Endothelial cell of umbilical vein (primary cell): ENCODE results near the gene SRM. TPM values are rescaled to one million over a fixed set of nuclear protein-coding genes. Genes with fewer than 3 reads are reported as not detected.
"Not testable (repeated sequence)": the region's sequence is repeated elsewhere in the genome, so short reads cannot be mapped to it uniquely, and the experiment has no call there.

Experiments
- BruUV-seq: library from RNA; stranded (reverse); fragments of 400-500 nt; replicated peaks from 2 replicates; lab custom pipeline; 2021; lab: Mats Ljungman, UMichigan
- CTCF ChIA-PET: fragments of 300-600, 350-600 bp; sonication (Branson Sonifier 250); formaldehyde crosslinking; loops from one replicate; lab custom pipeline; 2021; ENCODE audit warnings: antibody characterized with exemption, inconsistent platforms; lab: Charles Lee
- POLR2A ChIA-PET: fragments of 300-600, 350-600 bp; sonication (Branson Sonifier 250); formaldehyde crosslinking; loops from one replicate; lab custom pipeline; 2021; ENCODE audit warnings: antibody characterized with exemption, inconsistent platforms; lab: Charles Lee
- DNase-seq: peaks from one replicate; pipeline ENCODE4 v3.0.0-alpha.2; 2011; ENCODE audit warnings: low read depth, low spot score
- FAIRE-seq: peaks from 2 replicates; lab custom pipeline; 2011; peaks lifted over from hg19 to GRCh38; lab: Jason Lieb, UNC
- H2AFZ ChIP-seq: 2 replicates; pipeline ENCODE4 v1.6.0; 2012; ENCODE audit warnings: low read depth, low read length, control low read depth, inconsistent platforms
- H3K27ac ChIP-seq: 2 replicates; pipeline ENCODE4 v1.5.1; 2011; ENCODE audit warnings: low read depth, mild to moderate bottlenecking, control low read depth, low read length, moderate library complexity; ENCODE audit not compliant: insufficient read depth
- H3K27me3 ChIP-seq, 2 experiments: 2 replicates each; pipeline versions ENCODE4 v1.6.0 to v1.6.1; 2011; ENCODE audit warnings: low read length in 2 of 2, mixed read lengths in 1 of 2; ENCODE audit not compliant: control insufficient read depth in 2 of 2, insufficient read depth in 2 of 2
- H3K36me3 ChIP-seq, 2 experiments: 2 replicates in 1 of 2; 3 replicates in 1 of 2; pipeline ENCODE4 v1.5.1; 2011; ENCODE audit warnings: low read length in 2 of 2, mild to moderate bottlenecking in 1 of 2, moderate library complexity in 1 of 2; ENCODE audit not compliant: control insufficient read depth in 2 of 2, insufficient read depth in 2 of 2; ENCODE audit errors: extremely low read depth in 1 of 2
- H3K4me1 ChIP-seq: 3 replicates; pipeline ENCODE4 v1.5.1; 2011; ENCODE audit warnings: mild to moderate bottlenecking, low read length; ENCODE audit not compliant: control insufficient read depth, insufficient read depth; ENCODE audit errors: extremely low read depth
- H3K4me2 ChIP-seq: 2 replicates; pipeline ENCODE4 v1.6.1; 2011; ENCODE audit warnings: low read length, control low read depth, mixed read lengths; ENCODE audit not compliant: insufficient read depth
- H3K4me3 ChIP-seq, 3 experiments: fragments of 200-600 bp in 1 of 3; sonication (generic), shearing (Covaris generic) in 1 of 3; replicated peaks in 1 of 3; 2 replicates each; pipeline ENCODE4 v1.5.1; 2011 to 2016; ENCODE audit warnings: control low read depth in 3 of 3, low read length in 3 of 3, mild to moderate bottlenecking in 2 of 3, inconsistent platforms in 1 of 3, low read depth in 1 of 3, moderate library complexity in 1 of 3; ENCODE audit not compliant: insufficient read depth in 1 of 3
- H3K79me2 ChIP-seq: 2 replicates; pipeline ENCODE4 v1.6.0; 2012; ENCODE audit warnings: low read length, inconsistent platforms; ENCODE audit not compliant: control insufficient read depth, insufficient read depth
- H3K9ac ChIP-seq: replicated peaks from 2 replicates; pipeline ENCODE3; 2011; ENCODE audit warnings: low read length, control low read depth; ENCODE audit not compliant: insufficient read depth; ENCODE audit errors: extremely low read depth
- H3K9me1 ChIP-seq: replicated peaks from 3 replicates; pipeline ENCODE4 v1.6.0; 2011; ENCODE audit warnings: mild to moderate bottlenecking, low read length; ENCODE audit not compliant: control insufficient read depth, insufficient read depth; ENCODE audit errors: extremely low read depth
- H3K9me3 ChIP-seq: replicated peaks from 2 replicates; pipeline ENCODE4 v1.5.1; 2012; ENCODE audit warnings: low read length, inconsistent platforms; ENCODE audit not compliant: control insufficient read depth, insufficient read depth
- H4K20me1 ChIP-seq: replicated peaks from 2 replicates; pipeline ENCODE3; 2011; ENCODE audit warnings: mild to moderate bottlenecking, low read length; ENCODE audit not compliant: control insufficient read depth, insufficient read depth; ENCODE audit errors: extremely low read depth
- EZH2 ChIP-seq: IDR thresholded peaks from 2 replicates; pipeline ENCODE4 v1.6.1; 2012; ENCODE audit warnings: borderline replicate concordance, low read depth, mild to moderate bottlenecking, moderate library complexity, low read length, inconsistent platforms; ENCODE audit not compliant: severe bottlenecking
- GATA2 ChIP-seq: IDR thresholded peaks from 2 replicates; pipeline ENCODE4 v1.7.0; 2011; ENCODE audit warnings: low read depth, mild to moderate bottlenecking, moderate library complexity, mixed read lengths, low read length; ENCODE audit not compliant: insufficient read length, insufficient read depth
- JUN ChIP-seq: IDR thresholded peaks from 2 replicates; pipeline ENCODE4 v1.6.1; 2011; ENCODE audit warnings: borderline replicate concordance, low read depth; ENCODE audit not compliant: insufficient read length, insufficient read depth
- dilution Hi-C: fragments of 300-500 bp; cut with MboI; formaldehyde crosslinking; loops from one replicate; pipeline ENCODE4 v1.15.0; 2019; ENCODE audit warnings: low sequenced_read_pairs; ENCODE audit not compliant: extremely low pct_ligation_motif_present
- intact Hi-C: fragments of 100-400 bp; cut with micrococcal nuclease; formaldehyde crosslinking; loops from one replicate; pipeline ENCODE4 v1.10.0; 2022
- polyA plus RNA-seq, 4 experiments: library from polyadenylated mRNA; depleted of rRNA in 3 of 4; stranded (reverse) in 3 of 4; unstranded in 1 of 4; fragments of >200 nt; gene quantifications; 2 replicates each; pipeline versions ENCODE4 v1.2.1 to v1.2.3, GENCODE V29; 2011 to 2012; ENCODE audit warnings: missing spikeins in 1 of 4
- total RNA-seq: library from RNA; stranded (reverse); gene quantifications from 2 replicates; pipeline ENCODE4 v1.2.3, GENCODE V29; 2021

The SRM gene
- total and polyA plus RNA-seq, 2 donors (not counting 3 experiments of a cell fraction or from before 2014, with no cell fraction given): 81.3 to 172 TPM

GRCh38 chr1:11064942-11065341, 5.1 kb upstream of the SRM start:
- peaks cover 5% of the 10 kb centered on the region for H3K79me2 ChIP-seq
- H3K9me3 ChIP-seq: no peaks in the 10 kb centered on the region
- H4K20me1 ChIP-seq: no peaks in the 10 kb centered on the region
- TF ChIP-seq GATA2 (no peak), JUN (no peak), EZH2 (no peak)
- H3K9ac ChIP-seq: no peak overlapping the region
- ChIA-PET POLR2A (no interaction called here), CTCF (interaction anchor here (0.6 to 3.1 kb wide), 2 partner anchors 27 to 921 kb away, joined by 3 to 12 read pairs; no protein-coding TSS in a partner anchor)
- no peak overlapping the region for H3K27ac ChIP-seq
- H2AFZ ChIP-seq: no peak overlapping the region
- BruUV-seq: no TSS peak
- H3K27me3 ChIP-seq: no peaks in the 10 kb centered on the region
- H3K4me1 ChIP-seq: peaks cover 7% of the 10 kb centered on the region
- FAIRE-seq (no peak), DNase-seq (no peak)
- H3K9me1 ChIP-seq: no peaks in the 10 kb centered on the region
- H3K36me3 ChIP-seq: peaks cover 19 to 34% of the 10 kb centered on the region in 2 experiments
- intact Hi-C loops: loop anchor here (5.0 kb wide), 1 partner anchor 32 kb away; the partner anchor contains the start of gene EXOSC10
- dilution Hi-C loops: no loop called here
- H3K4me3 ChIP-seq: no peak overlapping the region
- no peak overlapping the region for H3K4me2 ChIP-seq

GRCh38 chr1:11063937-11064537, 4.2 kb upstream of the SRM start:
- H3K36me3 ChIP-seq: peaks cover 16 to 26% of the 10 kb centered on the region in 2 experiments
- H3K4me3 ChIP-seq, H3K9ac ChIP-seq, BruUV-seq, H4K20me1 ChIP-seq, dilution Hi-C loops, H3K9me3 ChIP-seq, POLR2A ChIA-PET, H3K27ac ChIP-seq, H2AFZ ChIP-seq, H3K4me1 ChIP-seq, H3K27me3 ChIP-seq, H3K9me1 ChIP-seq, H3K4me2 ChIP-seq, DNase-seq, FAIRE-seq: not testable (repeated sequence)
- peaks cover 12% of the 10 kb centered on the region for H3K79me2 ChIP-seq
- intact Hi-C loops: loop anchor here (5.0 kb wide), 1 partner anchor 33 kb away; the partner anchor contains the start of gene EXOSC10
- CTCF ChIA-PET: interaction anchor here (3.1 kb wide), 1 partner anchor 26 kb away, joined by 12 read pairs; no protein-coding TSS in a partner anchor
